Effector memory CD4-positive, alpha-beta T cell (primary cell): ENCODE measurements around the gene SVOP.

Source experiments
- DNase-seq, 3 donors: peaks; one replicate each; pipeline ENCODE4 v3.0.0-alpha.2; 2020
- H3K27ac ChIP-seq: 2 replicates; pipeline ENCODE4 v1.7.0; 2013; ENCODE audit warnings: mild to moderate bottlenecking, low read length, moderate library complexity; ENCODE audit not compliant: insufficient read depth, poor library complexity, severe bottlenecking
- H3K27me3 ChIP-seq: replicated peaks from 2 replicates; pipeline ENCODE4 v1.7.0; 2013; ENCODE audit warnings: mild to moderate bottlenecking, low read length; ENCODE audit not compliant: insufficient read depth, control insufficient read depth, poor library complexity, severe bottlenecking
- H3K36me3 ChIP-seq: 2 replicates; pipeline ENCODE4 v1.7.0; 2013; ENCODE audit warnings: mild to moderate bottlenecking, low read length, moderate library complexity; ENCODE audit not compliant: control insufficient read depth, insufficient read depth
- H3K4me1 ChIP-seq: 2 replicates; pipeline ENCODE4 v1.7.0; 2013; ENCODE audit warnings: low read length, mild to moderate bottlenecking; ENCODE audit not compliant: control insufficient read depth, insufficient read depth, poor library complexity, severe bottlenecking
- H3K4me3 ChIP-seq: 2 replicates; pipeline ENCODE4 v1.7.0; 2013; ENCODE audit warnings: low read length, low read depth, mild to moderate bottlenecking; ENCODE audit not compliant: insufficient read depth, poor library complexity, severe bottlenecking
- H3K9me3 ChIP-seq: 2 replicates; pipeline ENCODE4 v1.7.0; 2013; ENCODE audit warnings: mild to moderate bottlenecking, low read length, moderate library complexity; ENCODE audit not compliant: control insufficient read depth

SVOP gene

DNA sequence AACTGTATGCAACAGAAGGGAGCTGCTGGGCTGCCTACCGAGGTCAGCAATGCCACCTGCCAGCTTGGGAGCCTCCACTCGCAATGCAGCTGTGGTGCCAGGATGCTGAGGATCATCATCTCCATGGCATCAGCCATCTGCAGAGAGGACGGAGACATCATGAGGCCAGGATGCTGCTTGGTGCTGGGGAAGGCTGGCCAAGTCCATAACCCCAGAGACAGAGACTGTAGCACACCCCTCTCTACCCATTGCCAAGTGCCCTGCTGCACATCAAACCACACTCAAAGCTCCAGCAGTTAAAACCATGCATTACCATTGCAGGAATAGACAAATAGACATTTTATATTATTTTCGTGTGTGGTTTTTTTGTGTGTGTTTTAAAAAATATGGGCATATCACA is 43.5 kb downstream of the SVOP start:
- no peak for DNase-seq
- H3K9me3 ChIP-seq = no peaks in the 10 kb centered on the region
- no peaks in the 10 kb centered on the region for H3K4me1 ChIP-seq
- H3K27me3 ChIP-seq = no peaks in the 10 kb centered on the region
- no peaks in the 10 kb centered on the region for H3K36me3 ChIP-seq
- no peak overlapping the region for H3K27ac ChIP-seq
- H3K4me3 ChIP-seq = no peak overlapping the region

DNA sequence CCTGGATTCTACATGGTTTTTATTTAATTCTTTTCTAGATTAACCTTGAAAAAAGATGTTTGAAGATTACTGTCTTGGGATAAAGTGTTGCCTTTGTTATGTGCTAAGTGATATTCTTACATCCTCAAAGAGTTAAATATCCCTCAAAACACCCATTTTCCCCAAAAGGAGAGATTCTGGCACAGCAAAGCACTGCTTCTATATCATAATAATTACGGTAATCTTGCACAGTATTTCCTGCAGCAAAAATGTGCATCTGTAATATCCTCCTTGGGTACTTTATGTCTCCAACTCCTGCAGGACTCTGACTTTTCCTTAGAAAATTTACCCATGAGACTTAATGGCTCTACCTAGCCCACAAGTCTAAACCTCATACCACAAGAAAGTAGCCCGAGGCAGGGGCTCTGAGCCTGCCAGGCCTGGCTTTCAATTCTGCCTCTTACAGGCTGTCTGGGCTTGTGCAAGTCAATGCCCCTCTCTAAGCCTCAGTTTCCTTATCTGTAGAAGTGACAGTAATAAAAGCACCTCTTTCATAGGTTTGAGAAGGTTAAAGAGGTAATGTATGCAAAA is 45.8 kb downstream of the SVOP start:
- no peak overlapping the region for H3K27ac ChIP-seq
- no peak for DNase-seq
- no peaks in the 10 kb centered on the region for H3K36me3 ChIP-seq
- H3K4me3 ChIP-seq = no peak overlapping the region
- H3K4me1 ChIP-seq = no peaks in the 10 kb centered on the region
- no peaks in the 10 kb centered on the region for H3K27me3 ChIP-seq
- no peaks in the 10 kb centered on the region for H3K9me3 ChIP-seq

DNA sequence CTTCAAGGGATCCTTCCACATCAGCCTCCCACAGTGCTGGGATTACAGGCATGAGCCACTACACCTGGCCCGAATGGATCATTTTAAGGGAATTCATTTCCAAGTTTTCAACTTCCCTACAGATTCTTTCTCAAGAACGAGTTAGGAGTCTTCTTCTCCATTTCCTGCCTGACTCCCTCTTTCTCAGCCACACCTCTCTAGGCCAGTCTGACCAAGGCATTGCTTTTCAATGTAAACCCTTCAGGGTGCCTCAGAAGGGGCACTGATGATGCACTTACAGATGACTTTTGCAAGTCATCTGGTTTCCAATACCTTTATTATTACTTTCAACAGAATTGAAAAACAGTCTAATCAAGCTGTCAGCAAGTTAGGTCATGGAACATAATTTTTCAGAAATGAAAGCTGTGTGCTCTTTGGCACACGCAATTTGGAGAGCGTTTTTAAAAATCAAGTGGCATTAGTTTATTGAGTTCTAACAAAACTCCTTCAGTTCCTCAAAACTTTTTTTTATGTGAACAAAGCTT is 47.2 kb downstream of the SVOP start:
- H3K4me1 ChIP-seq = no peaks in the 10 kb centered on the region
- H3K36me3 ChIP-seq = no peaks in the 10 kb centered on the region
- no peak for DNase-seq
- H3K27ac ChIP-seq = no peak overlapping the region
- no peaks in the 10 kb centered on the region for H3K27me3 ChIP-seq
- H3K4me3 ChIP-seq = no peak overlapping the region
- no peaks in the 10 kb centered on the region for H3K9me3 ChIP-seq

DNA sequence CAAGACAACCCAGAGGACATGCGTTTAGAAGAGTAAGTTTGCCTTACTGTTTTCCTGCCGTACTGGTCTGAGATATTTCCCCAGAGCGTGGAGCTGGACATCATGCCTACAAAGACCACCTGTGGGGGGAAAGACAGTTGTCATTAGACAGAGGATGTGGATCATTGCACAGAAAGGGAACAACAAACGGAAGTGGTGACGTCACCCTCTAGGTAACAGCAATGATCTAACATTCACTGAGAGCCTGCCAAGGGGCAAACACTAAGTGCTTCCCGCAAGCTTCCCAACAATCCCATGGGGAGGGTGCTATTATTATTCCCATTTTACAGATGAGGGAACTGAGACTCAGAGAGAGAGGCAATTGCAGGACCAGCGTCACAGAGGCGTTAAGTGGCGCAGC is 48.5 kb downstream of the SVOP start:
- no peaks in the 10 kb centered on the region for H3K9me3 ChIP-seq
- H3K4me1 ChIP-seq = no peaks in the 10 kb centered on the region
- no peaks in the 10 kb centered on the region for H3K36me3 ChIP-seq
- no peak overlapping the region for H3K4me3 ChIP-seq
- no peak for DNase-seq
- no peak overlapping the region for H3K27ac ChIP-seq
- no peaks in the 10 kb centered on the region for H3K27me3 ChIP-seq

DNA sequence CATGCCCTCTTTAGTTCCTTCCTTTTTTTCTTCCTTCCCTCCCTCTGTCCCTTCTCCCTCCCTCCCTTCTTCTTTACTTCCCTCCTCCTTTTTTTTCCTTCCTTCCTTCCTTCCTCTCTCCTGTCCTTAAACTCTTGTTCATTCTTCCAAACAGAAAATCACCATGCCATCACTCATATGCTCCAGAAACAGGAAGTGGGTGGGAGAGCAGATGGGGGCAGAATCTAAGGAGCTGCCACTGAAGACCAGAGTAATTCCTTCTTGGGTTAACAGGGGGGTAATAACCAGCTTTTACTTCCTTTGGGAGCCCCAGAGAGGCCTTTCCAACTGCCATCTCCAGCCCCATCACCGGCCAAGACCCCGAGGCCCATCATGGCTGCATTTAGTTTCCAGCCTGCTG is 51.2 kb downstream of the SVOP start:
- Histone ChIP-seq H3K36me3 (no peaks in the 10 kb centered on the region), H3K9me3 (no peaks in the 10 kb centered on the region), H3K4me1 (no peaks in the 10 kb centered on the region), H3K27me3 (no peaks in the 10 kb centered on the region), H3K27ac (no peak overlapping the region), H3K4me3 (no peak overlapping the region)
- DNase-seq = no peak

DNA sequence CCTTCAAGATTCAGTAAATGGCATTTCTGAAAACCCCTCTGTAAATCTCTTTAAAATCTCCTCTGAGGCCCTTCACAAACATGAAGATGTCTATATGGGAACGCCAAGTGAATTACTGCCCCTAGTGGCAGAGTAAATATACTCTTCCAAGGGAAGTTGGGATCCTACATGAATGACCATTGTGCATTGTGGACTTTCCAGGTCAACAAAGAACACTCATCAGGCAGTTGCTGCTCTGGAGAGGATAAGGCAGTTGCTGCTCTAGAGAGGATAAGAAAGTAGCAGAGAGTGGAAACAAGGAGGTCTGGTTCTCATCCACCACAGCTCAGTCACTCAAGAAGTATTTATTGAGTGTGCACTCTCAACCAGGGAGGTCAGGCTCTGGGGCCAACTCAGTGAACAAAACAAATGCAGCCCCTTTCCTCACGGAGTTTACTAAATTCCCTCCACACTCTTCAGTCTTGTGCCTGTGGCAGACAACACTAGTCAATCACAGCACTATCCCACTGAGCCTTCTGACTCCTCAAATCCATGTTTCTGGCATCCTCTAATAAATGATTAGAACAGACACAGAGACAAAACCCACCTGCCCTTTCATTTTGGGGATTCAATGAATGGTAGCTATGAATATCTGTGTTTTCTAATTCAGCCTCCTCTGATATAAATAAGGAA is 52.9 kb downstream of the SVOP start:
- Histone ChIP-seq H3K27ac (no peak overlapping the region), H3K4me3 (no peak overlapping the region), H3K9me3 (no peaks in the 10 kb centered on the region), H3K27me3 (no peaks in the 10 kb centered on the region), H3K4me1 (no peaks in the 10 kb centered on the region), H3K36me3 (no peaks in the 10 kb centered on the region)
- no peak for DNase-seq

DNA sequence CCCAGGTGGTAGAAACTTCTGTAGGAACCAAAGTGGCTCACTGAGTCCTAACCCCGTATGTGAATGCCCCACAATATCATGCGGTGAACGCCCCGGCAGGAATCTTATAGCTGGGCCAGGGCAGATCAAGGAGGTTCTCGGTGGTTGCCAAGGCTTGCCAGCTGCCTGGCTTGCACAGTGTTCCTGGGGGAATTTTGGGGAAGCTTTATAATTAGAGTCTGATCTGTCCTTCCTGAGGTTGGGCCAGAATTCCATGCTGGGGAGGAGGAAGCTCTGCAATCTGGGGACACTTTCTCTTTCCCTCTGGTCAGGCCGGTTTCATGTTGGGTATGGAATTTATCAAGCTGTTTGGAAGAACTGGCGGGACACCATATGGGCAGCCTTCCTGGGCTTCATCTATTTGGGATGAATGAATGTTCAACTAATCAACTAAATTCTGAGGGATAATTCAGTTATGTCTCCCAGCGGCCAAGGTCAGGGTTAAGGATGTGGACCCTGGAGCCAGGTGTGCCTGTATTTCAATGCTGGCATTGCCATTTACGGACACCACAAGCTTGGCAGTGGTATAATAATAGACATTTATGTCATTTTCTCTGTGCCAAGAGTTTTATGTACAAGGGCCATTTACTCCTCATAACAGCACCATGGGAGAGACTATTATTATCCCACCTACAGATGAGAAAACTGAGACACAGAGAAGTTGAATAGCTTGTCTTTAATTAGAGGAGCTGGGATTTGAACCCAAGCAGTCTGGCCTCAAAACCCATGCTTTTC is 54.3 kb downstream of the SVOP start:
- Histone ChIP-seq H3K36me3 (no peaks in the 10 kb centered on the region), H3K27me3 (no peaks in the 10 kb centered on the region), H3K4me1 (no peaks in the 10 kb centered on the region), H3K27ac (no peak overlapping the region), H3K4me3 (no peak overlapping the region), H3K9me3 (no peaks in the 10 kb centered on the region)
- no peak for DNase-seq

DNA sequence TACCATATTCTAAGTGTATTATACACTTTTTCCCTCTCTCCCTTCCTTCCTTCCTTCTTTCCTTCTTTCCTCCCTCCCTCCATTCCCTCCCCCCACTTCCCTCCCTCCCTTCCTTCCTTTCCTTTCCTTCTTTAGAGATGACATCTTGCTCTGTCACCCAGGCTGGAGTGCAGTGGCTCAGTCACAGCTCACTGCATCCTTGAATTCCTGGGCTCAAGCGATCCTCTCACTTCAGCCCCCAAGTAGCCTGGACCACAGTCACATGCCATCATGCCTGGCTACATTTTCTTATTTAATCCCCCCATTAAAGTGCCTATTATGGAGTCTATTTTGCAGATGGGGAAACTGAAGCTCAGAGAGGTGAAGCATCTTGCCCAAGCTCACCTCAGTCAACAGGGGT is 55.0 kb downstream of the SVOP start:
- no peak overlapping the region for H3K27ac ChIP-seq
- DNase-seq = no peak
- H3K36me3 ChIP-seq = no peaks in the 10 kb centered on the region
- H3K4me1 ChIP-seq = no peaks in the 10 kb centered on the region
- H3K9me3 ChIP-seq = no peaks in the 10 kb centered on the region
- no peaks in the 10 kb centered on the region for H3K27me3 ChIP-seq
- H3K4me3 ChIP-seq = no peak overlapping the region

DNA sequence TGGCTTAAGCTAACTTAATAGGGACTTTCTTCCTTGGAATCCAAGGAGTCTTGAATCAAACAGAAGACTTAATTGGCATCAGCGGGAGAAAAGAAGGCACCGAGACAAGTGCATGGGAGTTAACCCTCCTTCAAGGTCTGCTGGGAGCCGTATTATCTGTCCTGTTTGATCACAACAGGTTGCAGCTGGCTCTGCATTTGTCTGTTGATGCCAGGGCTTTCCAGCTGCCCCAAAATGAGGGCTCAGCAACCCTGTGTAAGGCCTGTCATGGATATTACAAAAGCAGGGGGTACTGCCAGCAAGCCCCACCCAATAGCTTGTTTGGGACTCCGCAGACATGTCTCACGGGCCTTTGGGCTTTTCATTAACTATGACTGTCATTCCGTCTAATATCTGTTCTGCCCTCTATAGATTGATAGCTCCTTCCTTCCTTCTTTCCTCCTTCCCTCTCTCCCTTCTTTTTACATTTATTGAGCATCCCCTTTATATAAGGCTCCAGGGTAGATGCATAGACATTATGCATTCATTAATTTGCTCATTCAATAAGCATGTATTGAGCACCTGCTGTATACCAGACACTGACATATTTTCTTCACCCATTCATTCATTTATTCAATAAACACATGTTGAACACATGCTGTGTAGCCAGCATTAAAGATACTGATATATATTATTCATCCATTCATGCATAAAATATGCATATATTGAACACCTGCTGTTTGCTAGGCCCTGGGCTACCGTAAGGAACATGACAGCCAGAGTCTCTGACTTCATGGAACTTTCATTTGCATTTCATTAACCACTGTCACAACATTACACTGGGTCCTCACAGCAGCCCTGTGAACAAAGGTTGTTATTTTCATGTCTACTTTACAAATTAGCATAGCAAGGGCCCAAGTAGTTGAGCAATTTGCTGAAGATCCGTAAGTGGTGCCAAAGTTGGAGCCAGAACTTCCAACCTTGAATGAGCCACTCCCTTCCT is 56.2 kb downstream of the SVOP start:
- no peaks in the 10 kb centered on the region for H3K36me3 ChIP-seq
- H3K9me3 ChIP-seq = no peaks in the 10 kb centered on the region
- no peak for DNase-seq
- no peaks in the 10 kb centered on the region for H3K4me1 ChIP-seq
- H3K27ac ChIP-seq = no peak overlapping the region
- no peaks in the 10 kb centered on the region for H3K27me3 ChIP-seq
- H3K4me3 ChIP-seq = no peak overlapping the region
